C4-2B (cell line): Measurements from ENCODE around the gene FDPS.

Source experiments
- H3K27ac ChIP-seq: fragments of 450-650 bp; 2 replicates; pipeline ENCODE4 v1.5.1; 2017
- ZFX ChIP-seq: fragments of 450-650 bp; IDR thresholded peaks from 2 replicates; pipeline ENCODE4 v1.6.1; 2017
- TF ChIP-seq, protein P1 (sequence below): fragments of 450-650 bp; conservative IDR thresholded peaks from 2 replicates; pipeline ENCODE4 v1.5.1; 2017; ENCODE audit warnings: mild to moderate bottlenecking

FDPS gene

DNA sequence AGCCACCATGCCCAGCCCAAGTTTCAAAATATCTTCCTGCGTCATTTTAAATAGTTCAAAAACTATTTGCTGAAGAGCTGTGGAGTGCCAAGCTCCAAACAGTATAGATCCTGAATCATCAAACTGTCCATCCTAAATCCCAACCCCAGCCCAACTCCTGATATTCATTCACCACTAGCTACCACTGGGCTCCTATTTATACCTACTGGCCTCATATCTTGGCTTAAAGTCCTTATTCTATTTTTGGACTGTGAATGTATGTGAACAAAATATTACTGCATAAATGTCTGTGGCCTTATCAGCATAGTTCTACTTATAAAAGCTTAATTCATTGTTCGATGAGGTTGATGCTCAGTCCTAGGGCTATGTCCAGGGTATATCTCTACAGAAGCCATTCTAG is 41.3 kb upstream of the FDPS start:
- H3K27ac ChIP-seq: no peak overlapping the region
- no peak for TF ChIP-seq ZFX
- TF ChIP-seq, protein P1, sequence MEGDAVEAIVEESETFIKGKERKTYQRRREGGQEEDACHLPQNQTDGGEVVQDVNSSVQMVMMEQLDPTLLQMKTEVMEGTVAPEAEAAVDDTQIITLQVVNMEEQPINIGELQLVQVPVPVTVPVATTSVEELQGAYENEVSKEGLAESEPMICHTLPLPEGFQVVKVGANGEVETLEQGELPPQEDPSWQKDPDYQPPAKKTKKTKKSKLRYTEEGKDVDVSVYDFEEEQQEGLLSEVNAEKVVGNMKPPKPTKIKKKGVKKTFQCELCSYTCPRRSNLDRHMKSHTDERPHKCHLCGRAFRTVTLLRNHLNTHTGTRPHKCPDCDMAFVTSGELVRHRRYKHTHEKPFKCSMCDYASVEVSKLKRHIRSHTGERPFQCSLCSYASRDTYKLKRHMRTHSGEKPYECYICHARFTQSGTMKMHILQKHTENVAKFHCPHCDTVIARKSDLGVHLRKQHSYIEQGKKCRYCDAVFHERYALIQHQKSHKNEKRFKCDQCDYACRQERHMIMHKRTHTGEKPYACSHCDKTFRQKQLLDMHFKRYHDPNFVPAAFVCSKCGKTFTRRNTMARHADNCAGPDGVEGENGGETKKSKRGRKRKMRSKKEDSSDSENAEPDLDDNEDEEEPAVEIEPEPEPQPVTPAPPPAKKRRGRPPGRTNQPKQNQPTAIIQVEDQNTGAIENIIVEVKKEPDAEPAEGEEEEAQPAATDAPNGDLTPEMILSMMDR: no peak

DNA sequence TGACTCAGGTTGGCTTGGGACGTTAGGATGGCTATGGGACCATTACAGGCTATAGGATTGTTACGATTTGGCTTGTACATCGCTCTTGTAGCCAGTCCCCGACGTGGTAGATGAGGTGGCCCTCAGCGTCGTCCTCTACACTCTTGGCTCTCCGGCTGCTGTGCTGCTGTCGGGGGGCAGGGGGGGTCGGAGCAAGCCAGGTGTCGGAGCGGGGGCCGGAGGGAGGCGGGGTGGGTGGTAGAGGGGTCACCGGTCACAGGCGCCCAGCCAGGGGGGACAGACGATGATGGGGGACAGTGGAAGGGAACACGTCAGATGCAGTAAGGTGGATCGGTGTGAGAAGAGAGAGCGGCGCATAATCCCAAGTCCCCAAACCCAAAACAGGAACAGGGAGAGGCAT is 40.0 kb upstream of the FDPS start:
- TF ChIP-seq ZFX: no peak
- TF ChIP-seq, protein P1: no peak
- no peak overlapping the region for H3K27ac ChIP-seq

DNA sequence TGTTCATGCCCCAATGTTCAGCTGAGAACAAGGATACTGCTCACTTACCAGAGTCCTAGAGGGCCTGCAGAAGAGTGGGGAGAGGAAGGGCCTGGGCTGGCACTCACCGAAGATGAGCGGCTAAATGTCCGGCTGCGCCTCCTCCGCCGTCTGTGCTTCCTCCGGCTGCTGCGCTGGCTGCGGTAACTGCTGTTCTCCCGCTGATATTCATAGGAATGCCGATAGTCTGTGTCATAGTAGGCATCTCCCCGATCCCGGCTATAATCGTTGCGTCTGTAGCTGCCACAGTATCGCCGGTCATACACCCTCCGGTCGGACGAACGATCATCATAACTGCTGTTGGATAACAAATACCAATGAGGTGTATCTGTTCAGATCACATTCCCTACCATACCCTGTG is 39.3 kb upstream of the FDPS start:
- no peak overlapping the region for H3K27ac ChIP-seq
- TF ChIP-seq, protein P1: no peak
- TF ChIP-seq ZFX: no peak

DNA sequence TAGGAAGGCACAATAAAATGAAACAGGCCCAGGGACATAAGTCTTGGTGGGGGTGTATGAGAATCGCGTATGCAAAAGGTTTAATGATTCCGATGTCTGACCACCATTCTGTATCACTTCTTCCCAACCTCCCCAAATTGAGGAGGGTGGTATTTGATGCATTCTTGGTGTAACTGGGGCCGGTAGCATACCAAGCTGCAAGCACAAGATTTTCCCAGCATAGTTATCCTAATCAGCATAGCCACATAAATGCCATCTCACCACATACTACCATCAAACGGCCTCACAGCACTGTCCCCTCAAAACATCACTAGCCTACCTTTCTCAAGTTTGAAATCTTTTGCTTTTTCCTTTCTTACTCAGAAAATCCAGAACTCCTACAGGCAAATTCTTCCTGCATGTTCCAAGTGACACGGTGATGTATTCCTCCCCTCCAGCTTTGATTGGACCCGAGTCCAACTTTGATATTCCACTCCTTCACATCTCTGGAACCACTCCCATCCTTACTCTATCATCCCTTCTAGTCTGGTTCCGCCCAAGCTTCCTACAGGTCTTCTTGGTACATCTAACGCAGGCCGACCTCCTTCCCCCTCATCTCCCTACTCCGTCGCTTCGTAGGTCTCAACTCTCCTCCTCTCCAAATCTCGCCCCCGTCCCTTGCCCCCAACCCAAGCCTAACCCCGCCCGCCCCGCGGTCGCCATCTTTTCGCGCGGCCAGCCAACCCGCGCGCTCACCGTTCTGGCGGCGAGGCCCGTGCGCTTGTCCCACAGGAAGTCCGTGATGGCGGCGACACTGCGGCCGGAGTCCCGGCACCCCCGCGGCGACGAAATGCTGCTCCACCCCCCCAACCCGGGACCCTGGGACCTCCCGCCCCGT is 36.0 kb upstream of the FDPS start:
- H3K27ac ChIP-seq: peak overlapping the region; percentile 97
- TF ChIP-seq, protein P1: no peak
- TF ChIP-seq ZFX: peak; percentile 62; the same call in 1 of the 2 replicates

- peak within 1 kb of the TSS; percentile 97 for H3K27ac ChIP-seq
- TF ChIP-seq, protein P1: no peak
- TF ChIP-seq ZFX: no peak; the same call in 1 of the 2 replicates
Observed at GRCh38 chr1:155273343-155274245, 35.1 kb upstream of the FDPS start, which contains the start of gene CLK2. Gene CLK2, minus strand, starts transcription at chr1:155273504. Its CDS starts 2,527 bp downstream, at chr1:155270977.

GRCh38 chr1:155277070-155277901 is 31.4 kb upstream of the FDPS start, which contains the start of gene HCN3:
Gene HCN3, plus strand, starts transcription at chr1:155277463. Its CDS starts 128 bp downstream, at chr1:155277591.
- TF ChIP-seq ZFX: no peak
- TF ChIP-seq, protein P1: peak; percentile 90
- H3K27ac ChIP-seq: peak within 1 kb of the TSS; percentile 51
